ENCODE measurements around the gene MUCL1.
"Not testable (repeated sequence)": the region's sequence is repeated elsewhere in the genome, so short reads cannot be mapped to it uniquely, and the experiment has no call there.

Gene MUCL1, protein sequence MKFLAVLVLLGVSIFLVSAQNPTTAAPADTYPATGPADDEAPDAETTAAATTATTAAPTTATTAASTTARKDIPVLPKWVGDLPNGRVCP
- 0 reads per million in 2 donors for total RNA-seq

- peak; percentile 41 for DNase-seq
Measured at GRCh38 chr12:54853933-54854538, at the start of gene MUCL1. Gene MUCL1 (plus strand): TSS chr12:54854516. CDS start chr12:54854583, 67 bp downstream.

DNA sequence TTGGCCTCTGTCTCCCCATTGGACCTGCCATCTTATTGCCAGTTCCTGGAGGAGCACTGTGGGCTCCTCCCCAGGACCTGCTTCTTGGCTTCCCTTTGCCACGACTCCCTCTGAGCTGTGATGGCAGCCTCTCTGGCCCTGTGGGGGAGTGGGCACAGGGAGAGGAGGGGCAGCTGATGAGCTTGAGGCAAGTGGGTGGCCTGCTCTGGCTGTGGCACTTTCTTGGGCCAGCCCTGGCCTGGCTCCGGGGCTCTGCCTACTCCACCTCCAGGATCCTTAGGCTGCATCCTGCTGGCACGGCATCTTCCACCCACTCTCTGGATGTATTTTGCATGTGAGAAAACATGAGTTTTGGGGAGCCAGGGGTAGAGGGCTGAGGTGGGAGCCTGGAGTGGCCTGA is 32.6 kb upstream of the MUCL1 start:
- DNase-seq, result no peak

DNA sequence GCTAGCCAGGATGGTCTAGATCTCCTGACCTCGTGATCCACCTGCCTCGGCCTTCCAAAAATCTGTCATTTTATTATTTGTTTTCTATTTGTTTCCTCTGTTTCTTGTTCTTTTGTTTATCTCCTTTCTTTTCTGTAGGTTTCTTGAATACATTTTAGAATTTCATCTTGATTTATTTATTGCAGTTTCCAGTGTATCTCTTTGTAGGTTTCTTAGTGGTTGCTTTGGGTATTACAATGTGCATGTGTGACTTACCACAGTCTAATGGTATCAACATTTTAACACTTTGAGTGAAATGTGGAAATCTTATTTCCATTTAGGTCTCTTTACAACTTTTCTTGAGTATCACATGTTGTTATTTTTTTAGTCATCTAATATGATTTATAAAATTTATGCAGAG is 29.9 kb upstream of the MUCL1 start:
- no peak for DNase-seq

DNA sequence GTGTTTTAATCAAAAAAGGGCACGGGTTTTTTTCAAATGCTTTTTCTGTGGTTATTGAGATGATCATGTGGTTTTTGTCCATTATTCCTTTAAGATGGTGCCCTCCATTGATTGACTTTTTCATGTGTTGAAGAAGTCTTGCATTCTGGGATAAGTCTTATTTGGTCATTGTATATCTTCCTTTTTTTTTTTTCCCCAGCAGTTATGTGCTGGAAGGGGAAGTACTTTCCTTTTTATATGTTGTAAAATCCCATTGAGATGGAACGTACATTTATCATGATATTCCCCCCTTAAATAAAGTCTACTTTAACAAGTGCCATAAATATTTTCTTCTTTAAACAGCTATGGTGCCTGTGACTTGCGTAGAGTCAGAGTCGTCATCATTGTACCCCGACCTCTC is 24.8 kb upstream of the MUCL1 start:
- DNase-seq, result no peak

GRCh38 chr12:54830199-54830598 is 24.1 kb upstream of the MUCL1 start:
- DNase-seq, result no peak

DNA sequence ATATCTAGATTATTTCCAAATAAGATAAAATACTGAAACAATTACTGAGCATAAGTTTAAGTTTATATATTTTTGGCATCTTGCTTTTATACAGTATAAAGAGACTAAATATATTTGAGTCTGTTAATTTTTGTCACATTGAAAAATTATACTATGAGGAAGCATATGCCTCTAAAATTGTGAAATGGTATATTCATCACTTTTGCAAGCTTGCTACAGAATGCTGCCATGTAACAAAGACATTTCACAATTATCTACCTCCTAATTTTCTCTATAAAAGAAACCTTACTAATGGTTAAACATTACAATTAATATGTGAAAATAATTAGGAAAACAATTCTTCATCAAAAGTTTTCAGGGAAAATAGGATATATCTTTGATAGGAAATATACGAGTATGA is 22.7 kb upstream of the MUCL1 start:
- DNase-seq, result no peak

DNA sequence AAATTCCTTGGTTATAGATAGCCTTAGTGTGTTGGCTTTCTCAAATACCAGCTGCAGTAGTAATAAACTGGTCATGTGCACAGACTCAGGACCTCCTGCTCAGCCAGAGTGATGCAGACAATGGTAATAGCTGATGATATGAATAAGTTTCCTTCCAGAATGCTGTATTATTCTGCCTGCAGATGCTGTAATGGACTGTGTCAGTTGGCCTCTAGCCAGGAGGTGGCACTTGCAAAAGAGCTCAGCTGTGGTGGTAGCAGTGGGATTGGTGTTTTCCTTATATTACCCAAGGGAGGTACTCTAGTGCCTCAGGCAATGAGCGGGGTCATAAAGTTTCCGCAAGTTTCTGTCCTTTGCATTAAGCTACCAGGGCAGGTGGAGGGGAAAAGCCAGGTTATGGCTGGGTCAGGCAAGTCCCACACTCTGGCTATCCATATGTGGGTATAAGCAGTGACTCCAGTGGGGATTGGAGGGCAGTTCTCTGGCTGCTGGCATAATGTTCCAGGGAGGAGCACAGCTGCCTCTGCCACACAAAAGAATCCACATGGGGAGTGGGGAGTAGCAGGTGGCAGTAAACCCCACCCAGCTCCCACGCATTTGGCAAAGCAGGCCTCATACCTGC is 14.0 kb upstream of the MUCL1 start:
- DNase-seq, result no peak

DNA sequence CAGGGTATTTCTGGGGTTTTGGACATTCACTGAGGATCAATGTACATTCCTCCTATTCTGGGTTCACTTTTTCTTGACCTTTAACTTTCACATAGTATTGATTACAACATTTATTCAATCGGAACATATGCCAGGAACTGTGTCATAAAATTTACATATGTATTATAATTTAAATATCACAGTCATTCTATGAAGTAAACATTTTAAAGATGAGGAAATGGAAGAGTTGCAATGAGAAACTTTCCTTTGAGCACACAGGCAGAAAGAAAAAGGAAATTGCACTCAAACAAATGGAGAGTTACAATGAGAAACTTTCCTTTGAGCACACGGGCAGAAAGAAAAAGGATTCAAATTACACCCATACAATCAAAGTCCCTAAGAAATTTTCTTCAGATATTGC is 3.1 kb downstream of the MUCL1 start:
- DNase-seq, result no peak

DNA sequence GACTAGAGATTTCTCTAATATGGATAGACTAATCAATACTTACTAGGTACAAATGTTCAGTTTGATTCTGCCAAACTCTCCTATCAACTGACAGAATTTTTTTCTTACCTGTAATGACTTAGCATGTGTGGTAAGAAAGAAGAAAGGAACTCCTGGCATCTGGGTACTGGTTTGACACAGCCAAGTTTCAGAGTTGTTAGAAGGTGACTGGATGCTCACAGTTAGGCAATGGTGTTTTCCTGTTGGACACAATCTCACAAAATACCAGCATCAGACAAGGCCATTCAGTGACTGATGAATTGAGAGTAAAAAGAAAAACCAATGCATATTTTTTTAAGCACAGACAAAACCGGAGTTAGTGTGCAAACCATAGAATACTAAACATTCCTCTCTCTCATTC is 4.2 kb downstream of the MUCL1 start:
- no peak for DNase-seq

DNA sequence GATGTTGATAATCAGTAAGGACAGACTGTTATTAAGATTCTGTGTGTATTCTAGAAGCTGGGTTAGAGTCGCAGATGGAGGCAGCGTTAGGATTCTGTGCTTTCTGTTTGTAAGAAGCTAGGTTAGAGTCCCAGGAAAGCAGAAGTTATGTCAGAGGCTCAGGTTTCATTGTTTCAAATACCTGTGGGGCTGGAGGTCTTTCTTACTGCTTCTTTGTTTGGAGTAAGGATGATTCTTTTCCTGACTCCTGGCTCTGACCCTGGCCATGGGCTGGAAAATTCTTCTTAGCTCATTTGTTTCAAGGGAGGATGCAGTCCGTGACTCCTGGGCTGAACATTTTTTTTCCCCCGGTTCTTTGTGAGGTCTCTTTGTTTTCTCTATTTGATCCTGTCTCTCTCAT is 5.2 kb downstream of the MUCL1 start:
- no peak for DNase-seq

DNA sequence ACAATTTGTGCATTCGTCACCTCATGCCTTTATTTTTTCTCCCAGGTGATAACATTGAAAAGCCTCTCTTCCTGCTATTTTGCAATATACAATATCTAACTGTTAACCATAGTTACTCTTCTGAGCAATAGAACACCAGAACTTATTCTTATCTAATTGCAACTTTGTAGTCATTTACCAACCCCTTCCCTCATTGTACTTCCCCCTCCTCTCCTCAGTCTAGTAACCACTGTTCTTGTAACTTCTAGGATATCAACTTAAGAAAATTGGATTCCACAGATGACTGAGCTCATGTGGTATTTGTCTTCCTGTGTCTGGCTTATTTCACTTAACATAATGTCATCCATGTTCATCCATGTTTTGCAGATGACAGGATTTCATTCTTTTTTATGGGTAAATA is 7.6 kb downstream of the MUCL1 start:
- no peak for DNase-seq

- DNase-seq, result no peak
Measured at GRCh38 chr12:54863948-54864618, 9.8 kb downstream of the MUCL1 start.

GRCh38 chr12:54865683-54866324 is 11.5 kb downstream of the MUCL1 start:
- DNase-seq, result no peak

GRCh38 chr12:54868690-54869089 is 14.4 kb downstream of the MUCL1 start:
- no peak for DNase-seq

DNA sequence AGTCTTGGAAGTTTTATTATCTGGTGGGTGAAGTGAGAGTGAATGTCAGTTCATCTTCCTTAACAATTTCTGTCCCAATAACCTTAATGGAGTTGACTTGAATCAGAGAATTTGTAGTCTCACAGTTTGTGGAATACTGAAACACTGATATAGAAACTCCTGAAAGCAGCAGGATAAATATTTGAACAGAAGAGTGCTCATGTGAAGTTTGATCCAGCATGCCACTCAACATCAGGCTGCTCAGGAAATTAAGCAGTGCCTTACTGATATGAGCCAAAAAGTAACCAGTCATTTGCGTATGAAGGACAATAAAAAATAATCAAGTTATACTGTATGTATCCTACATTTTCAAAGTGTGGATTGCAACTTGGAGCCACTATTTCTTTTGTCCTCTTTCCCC is 15.7 kb downstream of the MUCL1 start:
- DNase-seq, result no peak

DNA sequence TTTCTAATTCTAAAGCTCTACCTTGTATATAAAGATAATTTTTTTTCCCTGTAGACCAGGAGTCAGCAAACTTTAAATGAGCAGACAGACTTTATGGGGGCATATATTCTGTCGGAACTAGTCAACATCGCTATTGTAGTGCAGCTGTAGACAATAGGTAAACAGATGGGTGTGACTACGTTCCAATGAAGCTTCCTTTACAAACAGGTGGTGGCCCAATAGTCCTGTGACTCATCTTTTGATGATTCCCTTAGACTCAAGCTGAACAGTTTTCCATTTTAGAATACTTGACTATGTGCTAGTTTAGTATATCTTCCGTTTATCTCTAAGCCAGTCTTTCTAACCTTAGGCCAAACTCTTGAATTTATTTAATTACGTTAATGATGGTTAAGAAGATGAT is 16.3 kb downstream of the MUCL1 start:
- no peak for DNase-seq

- no peak for DNase-seq
Measured at GRCh38 chr12:54879150-54879549, 24.8 kb downstream of the MUCL1 start.

GRCh38 chr12:54879579-54879978 is 25.3 kb downstream of the MUCL1 start:
- no peak for DNase-seq

- no peak for DNase-seq
Measured at GRCh38 chr12:54882079-54882478, 27.8 kb downstream of the MUCL1 start.

DNA sequence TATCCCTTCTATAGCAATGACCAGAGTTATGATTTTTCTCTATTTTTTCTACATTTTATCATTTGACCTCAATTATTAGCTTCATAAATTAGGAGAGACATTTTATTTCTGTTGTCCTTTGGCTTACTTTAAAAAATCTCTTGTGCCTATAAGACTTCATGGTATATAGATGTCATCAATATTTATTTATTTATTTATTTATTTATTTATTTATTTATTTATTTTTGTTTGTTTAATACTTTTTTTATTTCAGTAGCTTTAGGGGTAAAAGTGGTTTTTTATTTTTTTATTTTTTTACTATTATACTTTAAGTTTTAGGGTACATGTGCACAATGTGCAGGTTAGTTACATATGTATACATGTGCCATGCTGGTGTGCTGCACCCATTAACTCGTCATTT is 28.3 kb downstream of the MUCL1 start:
- DNase-seq, result not testable (repeated sequence)

DNA sequence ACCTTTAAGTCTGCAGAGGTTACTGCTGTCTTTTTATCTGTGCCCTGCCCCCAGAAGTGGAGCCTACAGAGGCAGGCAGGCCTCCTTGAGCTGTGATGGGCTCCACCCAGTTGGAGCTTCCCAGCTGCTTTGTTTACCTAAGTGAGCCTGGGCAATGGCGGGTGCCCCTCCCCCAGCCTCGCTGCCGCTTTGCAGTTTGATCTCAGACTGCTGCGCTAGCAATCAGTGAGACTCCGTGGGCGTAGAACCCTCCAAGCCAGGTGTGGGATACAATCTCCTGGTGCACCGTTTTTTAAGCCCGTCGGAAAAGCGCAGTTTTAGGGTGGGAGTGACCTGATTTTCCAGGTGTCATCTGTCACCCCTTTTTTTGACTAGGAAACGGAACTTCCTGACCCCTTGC is 34.1 kb downstream of the MUCL1 start:
- not testable (repeated sequence) for DNase-seq

DNA sequence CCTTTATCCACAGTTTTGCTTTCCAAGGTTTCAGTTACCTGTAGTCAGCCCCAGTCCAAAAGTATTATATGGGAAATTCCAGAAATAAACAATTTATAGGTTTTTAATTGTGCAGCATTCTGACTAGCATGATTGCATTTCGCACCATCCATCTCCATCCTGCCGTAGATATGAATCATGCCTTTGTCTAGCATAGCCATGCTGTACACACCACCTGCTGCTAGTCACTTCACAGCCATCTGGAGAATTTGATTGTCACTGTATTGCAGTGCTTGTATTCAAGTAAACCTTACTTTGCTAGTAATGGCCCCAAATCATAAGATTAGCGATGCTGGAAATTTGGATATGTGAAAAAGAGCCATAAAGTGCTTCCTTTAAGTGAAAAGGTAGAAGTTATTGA is 36.0 kb downstream of the MUCL1 start:
- no peak for DNase-seq

DNA sequence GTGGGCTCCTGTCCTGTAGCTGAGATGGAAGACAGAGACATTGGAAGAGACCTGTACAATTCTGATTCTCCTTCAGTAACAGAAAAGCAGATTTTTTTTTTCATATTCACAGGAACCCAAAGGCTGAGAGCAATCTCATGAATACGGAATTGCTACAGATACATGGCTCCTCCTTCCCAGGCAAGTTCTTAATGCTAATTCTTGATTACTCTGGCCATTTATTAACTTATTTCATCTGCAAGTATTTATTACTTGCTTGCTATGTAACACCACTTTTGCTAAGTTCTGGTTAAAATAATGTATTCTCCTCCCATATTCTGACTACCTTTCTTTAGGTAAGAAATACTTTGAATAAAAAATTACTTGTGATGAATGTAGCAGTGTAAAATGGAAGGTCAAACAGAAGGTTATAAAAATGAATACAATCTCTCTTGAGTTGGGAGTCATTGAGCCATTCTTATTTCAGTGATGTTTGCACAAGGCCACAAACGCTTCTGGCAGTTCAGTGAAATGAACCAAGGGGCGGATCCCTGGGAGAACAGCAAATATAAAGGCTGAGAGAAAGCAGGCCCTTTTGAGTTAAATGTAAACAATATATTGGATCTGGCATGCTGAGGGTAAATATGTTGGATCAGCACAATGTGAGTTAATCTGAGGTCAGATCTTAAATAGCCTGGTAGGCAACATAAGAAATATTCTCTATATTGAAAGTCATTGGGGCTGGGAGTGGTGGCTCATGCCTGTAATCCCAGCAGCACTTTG is 37.6 kb downstream of the MUCL1 start:
- no peak for DNase-seq

Data from T-helper 9 cell (primary cell).